ENCODE results near the gene TEX48.

DNA sequence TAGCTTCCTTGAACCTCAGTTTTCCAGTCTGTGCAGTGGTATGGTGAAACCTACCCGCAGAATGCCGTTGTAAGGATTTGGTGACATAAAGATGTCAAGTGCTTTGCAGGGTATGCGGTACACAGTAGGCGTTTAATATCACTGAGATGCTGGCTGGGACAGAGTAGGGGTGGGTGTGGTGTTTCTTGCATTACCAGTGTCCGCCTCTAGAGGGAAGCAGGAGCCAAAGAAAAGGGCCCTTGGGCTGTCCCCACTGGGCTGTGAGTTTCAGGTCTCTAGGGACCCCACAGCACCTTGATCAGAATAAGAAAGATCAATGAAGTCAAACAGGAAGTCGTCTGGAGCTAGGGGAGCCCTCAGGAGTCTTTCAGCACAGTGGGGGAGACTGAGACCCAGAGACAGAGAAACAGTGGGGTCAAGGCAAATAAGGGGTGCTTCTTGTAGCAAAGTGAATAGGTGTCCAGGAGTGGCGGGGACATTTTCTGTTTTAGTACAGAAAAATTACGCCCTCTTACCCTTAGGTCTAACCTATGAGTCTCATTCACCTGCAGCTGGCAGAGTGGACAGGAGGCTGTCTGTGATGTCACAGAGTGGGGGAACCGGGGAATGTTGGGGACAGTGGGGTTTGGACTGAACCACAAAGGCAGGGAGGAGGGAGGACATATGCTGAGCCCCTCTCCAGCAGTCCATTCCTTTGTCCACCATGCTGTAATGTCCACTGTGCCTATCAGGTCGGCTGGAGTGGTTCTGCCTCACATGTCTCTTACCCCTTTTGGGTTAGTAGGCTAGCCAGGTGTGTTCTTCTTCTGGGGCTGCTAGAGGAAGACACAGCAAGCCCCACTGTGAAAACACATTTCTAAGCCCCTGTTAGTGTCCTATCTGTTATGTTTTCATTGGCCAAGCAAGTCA, 19.7 kb downstream of the TEX48 start:
- TF ChIP-seq CTCF (IDR thresholded peaks at IDR 0.05) (peak; percentile 88), ZFX (IDR thresholded peaks at IDR 0.05; ENCODE audit: borderline replicate concordance) (no peak)
